Measurements from ENCODE around the gene GDPD4. TPM values are rescaled to one million over a fixed set of nuclear protein-coding genes. Genes with fewer than 3 reads are reported as not detected.

GDPD4 gene
- total and polyA plus RNA-seq, 8 donors, result 0.12 TPM; not detected in 7

DNA sequence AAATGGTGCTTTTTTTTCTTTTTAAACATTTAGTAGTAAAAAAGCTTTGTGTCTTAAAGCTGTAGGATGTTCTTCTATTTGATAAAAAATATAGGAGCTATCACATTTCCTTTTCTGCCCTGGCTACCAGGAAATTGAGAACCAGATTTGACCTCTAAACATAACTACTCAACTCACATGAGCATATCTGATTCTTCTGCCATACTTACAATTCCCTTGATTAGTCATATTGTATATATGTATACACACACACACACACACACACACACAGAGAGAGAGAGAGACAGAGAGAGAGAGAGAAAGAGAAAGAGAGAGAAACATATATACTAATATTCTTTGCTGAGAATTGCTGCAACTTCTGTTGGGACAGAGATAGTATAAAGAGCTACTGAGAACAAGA, 23.0 kb upstream of the GDPD4 start:
- intact Hi-C loops (cut with DNase I; ENCODE audit: low total_unique reads), result no loop called here
- H3K4me3 ChIP-seq, result no peak overlapping the region
- no peaks in the 10 kb centered on the region for H3K9me3 ChIP-seq
- H3K4me1 ChIP-seq, result no peaks in the 10 kb centered on the region
- no peak for DNase-seq
- TF ChIP-seq POLR2A (IDR thresholded peaks at IDR 0.05) (no peak), POLR2AphosphoS5 (IDR thresholded peaks at IDR 0.05) (no peak), EP300 (IDR thresholded peaks at IDR 0.05) (no peak), CTCF (IDR thresholded peaks at IDR 0.05) (no peak)
- no peaks in the 10 kb centered on the region for H3K27me3 ChIP-seq
- H3K27ac ChIP-seq, result no peak overlapping the region
- peaks cover 0 to 50% (median 36%) of the 10 kb centered on the region in 4 donors for H3K36me3 ChIP-seq

GRCh38 chr11:77322926-77323590, 21.6 kb upstream of the GDPD4 start:
- Histone ChIP-seq H3K36me3 (peaks cover 0 to 50% (median 36%) of the 10 kb centered on the region in 4 donors), H3K4me1 (no peaks in the 10 kb centered on the region), H3K27ac (no peak overlapping the region), H3K4me3 (no peak overlapping the region), H3K9me3 (no peaks in the 10 kb centered on the region), H3K27me3 (no peaks in the 10 kb centered on the region)
- no peak for TF ChIP-seq EP300 (IDR thresholded peaks at IDR 0.05)
- TF ChIP-seq CTCF (IDR thresholded peaks at IDR 0.05), result no peak
- TF ChIP-seq POLR2A (IDR thresholded peaks at IDR 0.05), result no peak
- no peak for TF ChIP-seq POLR2AphosphoS5 (IDR thresholded peaks at IDR 0.05)
- WGBS, 5 donors, result 59 to 84% (median 72%) methylated on average over 2 of the region's 2 CpGs
- DNase-seq, result no peak
- intact Hi-C loops (cut with DNase I; ENCODE audit: low total_unique reads), result no loop called here

DNA sequence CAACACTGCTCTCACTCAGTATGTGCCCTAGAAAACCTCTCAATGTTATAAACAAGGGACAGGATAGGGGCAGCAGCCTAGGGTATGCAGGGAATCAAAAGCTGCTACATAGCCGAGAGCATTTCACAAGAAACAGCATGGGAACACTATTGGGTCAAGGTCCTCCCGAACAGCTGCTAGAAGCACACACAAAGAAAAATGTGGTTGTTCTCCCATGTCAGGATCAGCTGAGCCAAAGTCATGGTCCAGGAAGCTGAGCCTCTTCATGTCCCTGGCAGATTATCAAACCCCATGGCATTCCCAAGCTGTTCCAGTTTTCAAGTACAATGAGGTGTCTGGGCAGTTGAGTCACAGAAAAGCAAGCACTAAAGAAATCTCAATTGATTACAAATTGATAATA, 21.0 kb upstream of the GDPD4 start:
- Histone ChIP-seq H3K4me1 (no peaks in the 10 kb centered on the region), H3K27me3 (no peaks in the 10 kb centered on the region), H3K9me3 (no peaks in the 10 kb centered on the region), H3K4me3 (no peak overlapping the region), H3K36me3 (peaks cover 0 to 50% (median 36%) of the 10 kb centered on the region in 4 donors), H3K27ac (peak overlapping the region in 1 of 5 donors; percentile 41)
- 55 to 94% (median 81%) methylated on average over 2 of the region's 2 CpGs for WGBS, 5 donors
- no peak for DNase-seq
- intact Hi-C loops (cut with DNase I; ENCODE audit: low total_unique reads), result no loop called here
- no peak for TF ChIP-seq CTCF (IDR thresholded peaks at IDR 0.05)
- TF ChIP-seq EP300 (IDR thresholded peaks at IDR 0.05), result no peak
- TF ChIP-seq POLR2A (IDR thresholded peaks at IDR 0.05), result no peak
- TF ChIP-seq POLR2AphosphoS5 (IDR thresholded peaks at IDR 0.05), result no peak

GRCh38 chr11:77320351-77320750, 18.9 kb upstream of the GDPD4 start:
- DNase-seq, result no peak
- H3K36me3 ChIP-seq, result peaks cover 0 to 34% (median 25%) of the 10 kb centered on the region in 4 donors
- 86 to 100% (median 90%) methylated on average over 1 of the region's 1 CpG for WGBS, 5 donors
- H3K9me3 ChIP-seq, result no peaks in the 10 kb centered on the region
- TF ChIP-seq POLR2AphosphoS5 (IDR thresholded peaks at IDR 0.05) (no peak), EP300 (IDR thresholded peaks at IDR 0.05) (no peak), POLR2A (IDR thresholded peaks at IDR 0.05) (no peak), CTCF (IDR thresholded peaks at IDR 0.05) (no peak)
- intact Hi-C loops (cut with DNase I; ENCODE audit: low total_unique reads), result no loop called here
- no peak overlapping the region for H3K27ac ChIP-seq
- no peak overlapping the region for H3K4me3 ChIP-seq
- H3K4me1 ChIP-seq, result no peaks in the 10 kb centered on the region
- no peaks in the 10 kb centered on the region for H3K27me3 ChIP-seq

Measured in stomach (tissue), 9 donors.